Measurements from ENCODE around the gene MAGI2.
A peak's percentile ranks its signal among the peaks of the same experiment; 100 is the strongest.

MAGI2 gene

DNA sequence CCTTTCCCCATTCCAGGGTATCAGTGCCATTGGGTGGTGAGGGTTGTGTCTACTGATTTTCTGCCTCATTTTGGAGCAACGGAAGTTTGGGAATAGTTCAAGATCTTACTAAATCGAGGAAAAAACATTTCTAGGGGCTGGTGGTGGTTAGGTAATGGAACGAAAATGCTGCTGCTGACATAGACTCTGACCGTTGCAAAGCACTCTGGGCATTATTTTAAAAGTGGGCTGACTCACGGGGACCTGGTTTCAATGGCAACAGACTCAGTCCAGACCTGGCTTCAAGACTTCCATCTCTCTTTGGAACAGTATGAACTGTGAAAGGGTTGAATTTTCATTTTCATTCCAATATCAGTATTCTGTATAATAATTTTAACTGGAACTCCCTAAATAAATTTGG, 1370.9 kb downstream of the MAGI2 start:
- H3K27me3 ChIP-seq (ENCODE audit: insufficient read depth, low read length) = no peaks in the 10 kb centered on the region
- H2AFZ ChIP-seq (ENCODE audit: low read depth, low read length) = no peak overlapping the region
- no peaks in the 10 kb centered on the region for H3K36me3 ChIP-seq (ENCODE audit: insufficient read depth, low read length)
- H3K4me3 ChIP-seq (ENCODE audit: low read length) = no peak overlapping the region
- H3K9me3 ChIP-seq (ENCODE audit: low read length) = no peaks in the 10 kb centered on the region
- H3K4me1 ChIP-seq (ENCODE audit: insufficient read depth, low read length) = no peaks in the 10 kb centered on the region

DNA sequence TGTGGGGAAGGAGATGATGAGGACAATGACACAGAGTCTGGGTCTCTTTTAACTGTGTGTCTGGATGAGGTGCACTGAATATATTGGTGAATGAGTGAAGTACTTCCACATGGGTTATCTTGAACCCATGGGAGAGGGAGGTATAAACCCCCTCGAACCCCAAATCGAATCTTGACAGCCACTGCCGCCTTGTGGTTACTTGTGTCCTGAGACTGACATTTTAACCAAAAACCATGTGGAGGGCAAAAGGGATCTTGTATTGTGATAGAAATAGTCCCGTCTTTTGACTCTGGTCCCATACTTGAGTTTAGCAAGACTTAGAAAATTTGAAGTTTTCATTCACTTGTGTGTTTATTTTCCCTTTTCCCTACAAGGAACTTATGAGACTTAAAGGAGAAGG, 1371.6 kb downstream of the MAGI2 start:
- no peak overlapping the region for H3K4me3 ChIP-seq (ENCODE audit: low read length)
- H2AFZ ChIP-seq (ENCODE audit: low read depth, low read length) = no peak overlapping the region
- no peaks in the 10 kb centered on the region for H3K36me3 ChIP-seq (ENCODE audit: insufficient read depth, low read length)
- H3K27me3 ChIP-seq (ENCODE audit: insufficient read depth, low read length) = no peaks in the 10 kb centered on the region
- H3K9me3 ChIP-seq (ENCODE audit: low read length) = no peaks in the 10 kb centered on the region
- H3K4me1 ChIP-seq (ENCODE audit: insufficient read depth, low read length) = no peaks in the 10 kb centered on the region

DNA sequence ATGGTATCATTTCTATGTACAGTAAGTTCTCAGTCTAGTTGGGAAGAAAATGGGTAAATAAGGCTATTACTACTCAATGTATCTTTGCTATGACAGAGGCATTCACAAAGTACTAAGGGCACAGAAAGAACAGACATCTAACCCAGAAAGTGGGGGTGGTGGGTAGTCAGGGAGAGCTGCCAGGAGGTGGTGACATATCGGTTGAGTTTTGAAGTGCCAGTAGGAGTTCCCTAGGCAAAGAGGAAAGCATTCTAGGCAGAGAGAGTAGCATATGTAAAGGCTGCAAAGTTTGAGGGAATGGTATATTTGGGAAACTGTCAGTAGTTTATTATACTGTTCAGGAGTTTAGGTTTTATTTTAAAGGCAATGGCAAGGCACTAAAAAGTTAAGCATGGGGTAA, 1372.1 kb downstream of the MAGI2 start:
- Histone ChIP-seq H3K36me3 (ENCODE audit: insufficient read depth, low read length) (no peaks in the 10 kb centered on the region), H3K4me1 (ENCODE audit: insufficient read depth, low read length) (no peaks in the 10 kb centered on the region), H2AFZ (ENCODE audit: low read depth, low read length) (no peak overlapping the region), H3K4me3 (ENCODE audit: low read length) (no peak overlapping the region), H3K27me3 (ENCODE audit: insufficient read depth, low read length) (no peaks in the 10 kb centered on the region), H3K9me3 (ENCODE audit: low read length) (no peaks in the 10 kb centered on the region)

DNA sequence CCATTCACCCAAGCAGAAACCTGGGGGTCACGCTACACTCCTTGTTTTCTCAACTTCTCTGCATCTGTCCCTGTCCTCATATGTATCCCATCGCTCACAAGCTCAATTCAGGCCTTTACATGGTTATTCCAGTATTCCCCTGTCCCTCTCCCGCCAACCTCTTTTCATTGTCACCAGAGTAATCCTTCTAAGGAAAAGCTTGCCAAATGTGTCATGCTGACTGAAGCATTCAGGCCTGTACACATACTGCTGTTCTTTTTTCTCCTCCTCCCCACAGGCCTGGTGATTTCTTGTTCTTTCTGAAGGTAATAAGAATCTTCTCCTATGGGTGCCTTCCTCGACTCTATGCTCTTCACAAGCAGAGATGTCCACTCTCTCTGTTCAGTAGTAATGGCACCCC, 1372.7 kb downstream of the MAGI2 start:
- Histone ChIP-seq H3K27me3 (ENCODE audit: insufficient read depth, low read length) (no peaks in the 10 kb centered on the region), H3K9me3 (ENCODE audit: low read length) (no peaks in the 10 kb centered on the region), H3K4me3 (ENCODE audit: low read length) (no peak overlapping the region), H3K4me1 (ENCODE audit: insufficient read depth, low read length) (no peaks in the 10 kb centered on the region), H3K36me3 (ENCODE audit: insufficient read depth, low read length) (no peaks in the 10 kb centered on the region), H2AFZ (ENCODE audit: low read depth, low read length) (no peak overlapping the region)

DNA sequence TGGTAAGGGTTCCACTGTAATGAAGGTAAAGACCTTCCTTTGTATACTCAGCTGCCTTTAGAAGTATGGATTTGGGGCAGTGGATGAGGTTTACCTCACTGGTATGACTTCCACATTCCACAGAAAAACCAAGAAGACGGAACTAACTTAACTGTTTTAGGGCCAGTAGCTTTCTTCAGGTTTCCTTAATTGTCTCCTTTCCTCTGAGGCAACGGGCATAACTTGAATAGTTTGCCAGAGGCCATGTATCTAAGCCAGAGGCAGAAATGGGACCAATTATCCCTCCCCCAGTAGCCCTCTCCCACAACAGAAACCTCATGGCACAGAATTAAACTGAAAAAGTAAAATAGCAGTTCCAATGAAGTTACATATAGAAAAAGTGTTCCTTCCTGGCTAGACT, 1373.2 kb downstream of the MAGI2 start:
- Histone ChIP-seq H3K36me3 (ENCODE audit: insufficient read depth, low read length) (no peaks in the 10 kb centered on the region), H3K4me1 (ENCODE audit: insufficient read depth, low read length) (no peaks in the 10 kb centered on the region), H3K9me3 (ENCODE audit: low read length) (no peaks in the 10 kb centered on the region), H2AFZ (ENCODE audit: low read depth, low read length) (no peak overlapping the region), H3K4me3 (ENCODE audit: low read length) (no peak overlapping the region), H3K27me3 (ENCODE audit: insufficient read depth, low read length) (no peaks in the 10 kb centered on the region)

DNA sequence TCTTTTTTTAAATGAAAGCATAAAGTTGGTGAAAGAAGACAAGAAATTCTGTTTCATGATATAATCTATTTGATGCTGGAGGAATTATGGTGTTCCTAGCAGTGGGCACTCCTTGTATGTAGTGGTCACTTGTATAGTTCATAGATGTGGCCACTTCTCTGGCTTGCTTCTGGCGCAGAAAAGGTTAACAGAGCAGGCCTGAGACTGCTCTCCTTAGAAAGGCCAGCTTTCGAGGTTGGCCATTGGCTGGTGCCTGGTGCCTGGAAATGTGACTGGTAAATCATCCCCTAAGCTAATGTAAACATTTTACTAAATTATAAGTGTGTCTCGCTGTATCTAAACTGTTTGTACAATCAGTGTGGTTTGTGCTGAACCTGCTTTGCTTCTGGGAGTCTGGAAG, 1378.8 kb downstream of the MAGI2 start:
- H3K4me1 ChIP-seq (ENCODE audit: insufficient read depth, low read length) = peaks cover 27% of the 10 kb centered on the region
- no peaks in the 10 kb centered on the region for H3K36me3 ChIP-seq (ENCODE audit: insufficient read depth, low read length)
- no peaks in the 10 kb centered on the region for H3K27me3 ChIP-seq (ENCODE audit: insufficient read depth, low read length)
- H3K4me3 ChIP-seq (ENCODE audit: low read length) = no peak overlapping the region
- H3K9me3 ChIP-seq (ENCODE audit: low read length) = no peaks in the 10 kb centered on the region
- H2AFZ ChIP-seq (ENCODE audit: low read depth, low read length) = no peak overlapping the region

DNA sequence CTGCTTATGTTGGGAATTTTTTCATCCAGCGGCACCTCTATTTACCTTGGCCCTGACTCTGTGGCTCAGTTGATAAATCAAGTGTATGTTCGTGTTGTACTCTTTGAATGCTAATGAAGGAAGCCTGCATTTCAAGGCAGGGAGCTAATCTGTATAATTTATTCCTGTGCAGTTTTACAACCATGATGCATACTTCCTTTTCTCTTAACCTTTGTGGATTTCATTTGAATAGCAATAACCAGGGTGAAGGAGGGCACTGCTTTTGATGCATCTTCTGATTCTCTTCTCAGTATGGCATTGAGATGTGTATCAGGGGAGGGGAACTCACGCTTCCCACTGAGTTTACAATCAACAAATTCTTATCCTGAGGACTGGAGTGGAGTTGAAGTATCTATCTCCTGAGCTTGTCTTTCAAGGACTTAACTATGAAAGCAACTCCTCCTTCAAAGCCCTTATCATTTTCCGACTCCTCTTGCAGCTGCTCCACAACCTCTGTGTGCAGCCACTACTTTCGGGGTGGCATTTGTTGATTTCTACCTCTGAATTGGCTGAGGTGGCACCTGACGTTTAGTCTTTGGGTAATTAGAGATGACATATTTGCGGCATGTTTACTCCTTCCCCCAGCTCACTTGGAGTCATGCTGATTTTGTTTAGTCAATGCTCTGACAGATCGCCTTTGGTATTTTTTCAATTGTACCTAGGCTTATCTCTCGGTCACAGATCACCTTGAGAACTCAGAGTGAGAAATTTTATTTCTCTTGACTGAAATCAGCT, 1379.7 kb downstream of the MAGI2 start:
- Histone ChIP-seq H3K4me1 (ENCODE audit: insufficient read depth, low read length) (peaks cover 27% of the 10 kb centered on the region), H3K27me3 (ENCODE audit: insufficient read depth, low read length) (no peaks in the 10 kb centered on the region), H3K36me3 (ENCODE audit: insufficient read depth, low read length) (no peaks in the 10 kb centered on the region), H2AFZ (ENCODE audit: low read depth, low read length) (no peak overlapping the region), H3K4me3 (ENCODE audit: low read length) (peak overlapping the region; percentile 2), H3K9me3 (ENCODE audit: low read length) (no peaks in the 10 kb centered on the region)

DNA sequence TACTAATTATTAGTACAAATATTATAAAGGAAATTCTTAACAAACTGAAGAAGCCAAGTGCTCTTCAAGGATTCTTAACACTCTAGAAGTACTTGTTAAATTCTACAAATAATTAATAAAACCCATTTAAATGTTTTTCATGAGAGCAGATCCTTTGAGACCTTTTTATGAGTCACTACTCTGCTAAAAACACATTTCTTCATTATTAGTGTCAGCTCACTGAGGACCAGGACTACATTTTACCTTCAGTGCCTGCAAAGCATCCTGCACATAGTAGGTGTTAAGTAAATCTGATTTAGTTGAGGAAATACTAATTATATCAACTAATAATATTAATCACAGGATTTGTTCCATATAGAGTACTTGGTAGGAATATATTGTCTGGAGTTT, 1381.3 kb downstream of the MAGI2 start:
- Histone ChIP-seq H3K27me3 (ENCODE audit: insufficient read depth, low read length) (no peaks in the 10 kb centered on the region), H3K9me3 (ENCODE audit: low read length) (no peaks in the 10 kb centered on the region), H3K4me1 (ENCODE audit: insufficient read depth, low read length) (peaks cover 27% of the 10 kb centered on the region), H3K36me3 (ENCODE audit: insufficient read depth, low read length) (peaks cover 2% of the 10 kb centered on the region), H2AFZ (ENCODE audit: low read depth, low read length) (no peak overlapping the region), H3K4me3 (ENCODE audit: low read length) (no peak overlapping the region)

DNA sequence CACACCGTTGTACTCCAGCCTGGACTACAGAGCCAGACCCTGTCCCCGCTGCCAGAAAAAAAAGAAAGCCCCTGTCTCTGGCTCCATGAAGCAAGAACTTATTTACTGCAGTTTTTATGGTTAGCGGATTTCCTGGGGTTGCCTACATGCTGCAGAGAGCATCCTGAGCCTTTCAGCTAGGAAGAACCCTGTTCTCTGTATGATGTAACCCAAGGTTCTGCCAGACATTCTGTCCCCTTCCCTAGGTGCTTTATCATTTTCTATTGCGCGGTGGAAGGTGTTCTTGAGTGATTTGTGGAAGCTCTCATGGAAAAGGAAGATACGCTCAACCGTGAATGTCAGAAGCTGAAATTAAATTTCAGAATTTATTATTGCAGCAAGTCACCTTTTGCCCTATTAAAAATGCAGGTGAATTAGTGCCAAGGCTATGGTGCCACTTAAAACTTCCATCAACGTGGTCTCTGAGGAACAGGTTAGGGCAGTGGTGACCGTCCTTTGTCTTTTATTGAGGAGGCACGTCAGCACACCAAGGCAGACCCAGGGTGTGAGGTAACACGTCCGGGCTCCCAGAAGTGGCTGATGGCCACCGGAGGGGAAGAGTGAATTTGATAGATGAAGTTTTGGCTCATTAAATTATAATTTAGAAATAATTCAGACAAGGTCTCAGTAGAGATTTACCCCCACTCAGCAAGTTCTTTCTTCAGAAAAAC, 1381.8 kb downstream of the MAGI2 start:
- peaks cover 27% of the 10 kb centered on the region for H3K4me1 ChIP-seq (ENCODE audit: insufficient read depth, low read length)
- H2AFZ ChIP-seq (ENCODE audit: low read depth, low read length) = no peak overlapping the region
- no peak overlapping the region for H3K4me3 ChIP-seq (ENCODE audit: low read length)
- H3K36me3 ChIP-seq (ENCODE audit: insufficient read depth, low read length) = peaks cover 2% of the 10 kb centered on the region
- H3K27me3 ChIP-seq (ENCODE audit: insufficient read depth, low read length) = no peaks in the 10 kb centered on the region
- H3K9me3 ChIP-seq (ENCODE audit: low read length) = no peaks in the 10 kb centered on the region

DNA sequence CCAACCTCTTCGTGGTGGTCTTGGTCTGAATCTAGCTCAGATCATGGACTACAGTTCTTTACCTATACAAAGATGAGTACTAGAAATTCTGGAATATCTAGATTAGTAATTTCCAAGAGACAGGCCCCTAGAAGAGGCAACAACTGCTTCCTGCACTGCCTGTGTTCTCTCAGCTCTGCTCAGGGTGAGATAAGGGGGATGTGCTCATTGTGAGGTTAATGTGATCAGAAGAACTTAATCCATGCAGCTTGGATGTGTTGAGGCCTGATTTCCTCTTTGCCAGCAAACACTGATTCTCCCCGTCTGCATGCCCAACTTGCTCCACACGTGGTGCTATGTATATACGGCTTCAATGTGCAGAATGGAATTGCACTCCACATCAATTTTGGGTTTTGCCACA, 1386.9 kb downstream of the MAGI2 start:
- Histone ChIP-seq H3K27me3 (ENCODE audit: insufficient read depth, low read length) (no peaks in the 10 kb centered on the region), H2AFZ (ENCODE audit: low read depth, low read length) (no peak overlapping the region), H3K9me3 (ENCODE audit: low read length) (no peaks in the 10 kb centered on the region), H3K4me1 (ENCODE audit: insufficient read depth, low read length) (no peaks in the 10 kb centered on the region), H3K36me3 (ENCODE audit: insufficient read depth, low read length) (peaks cover 2% of the 10 kb centered on the region), H3K4me3 (ENCODE audit: low read length) (no peak overlapping the region)

DNA sequence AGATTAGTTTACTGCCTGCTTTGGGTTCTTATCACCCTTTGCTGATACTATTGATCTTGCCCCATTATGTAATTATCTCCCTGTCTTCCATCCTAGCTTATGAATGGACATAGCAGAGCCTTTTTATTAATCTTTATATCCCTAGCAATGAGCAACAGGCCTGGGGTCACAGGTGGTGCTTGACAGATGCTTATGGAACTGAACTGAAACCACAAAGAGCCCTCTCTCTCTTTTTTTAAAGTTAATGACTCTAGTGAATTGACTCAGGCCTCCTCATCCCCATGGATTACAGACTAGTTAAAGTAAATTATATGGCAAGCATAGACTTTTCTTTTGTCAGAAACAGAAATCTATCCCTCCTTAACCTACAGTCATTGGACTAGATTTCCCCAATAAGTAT, 1389.7 kb downstream of the MAGI2 start:
- Histone ChIP-seq H3K4me1 (ENCODE audit: insufficient read depth, low read length) (no peaks in the 10 kb centered on the region), H2AFZ (ENCODE audit: low read depth, low read length) (no peak overlapping the region), H3K36me3 (ENCODE audit: insufficient read depth, low read length) (peaks cover 2% of the 10 kb centered on the region), H3K4me3 (ENCODE audit: low read length) (no peak overlapping the region), H3K9me3 (ENCODE audit: low read length) (no peaks in the 10 kb centered on the region), H3K27me3 (ENCODE audit: insufficient read depth, low read length) (no peaks in the 10 kb centered on the region)

DNA sequence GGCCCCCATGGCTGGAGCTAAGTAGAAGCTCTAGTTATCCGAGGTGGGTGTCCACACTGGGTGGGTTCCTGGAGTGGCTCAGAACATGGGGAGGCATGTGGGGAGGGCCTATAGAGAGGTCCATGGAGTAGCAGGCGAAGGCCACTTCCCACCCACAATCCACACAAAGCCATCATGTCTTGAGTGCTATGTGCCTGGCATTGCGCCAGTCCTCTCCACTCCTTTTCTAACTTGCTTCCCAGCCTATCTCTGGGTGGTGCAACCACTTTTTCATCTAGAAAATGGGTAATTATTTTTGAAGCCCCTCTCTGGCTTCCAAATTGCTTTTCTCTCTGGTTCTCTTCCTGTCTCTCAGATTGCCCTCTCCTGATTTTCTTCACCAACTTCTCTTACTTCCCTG, 1391.3 kb downstream of the MAGI2 start:
- Histone ChIP-seq H3K27me3 (ENCODE audit: insufficient read depth, low read length) (no peaks in the 10 kb centered on the region), H3K4me1 (ENCODE audit: insufficient read depth, low read length) (no peaks in the 10 kb centered on the region), H3K9me3 (ENCODE audit: low read length) (no peaks in the 10 kb centered on the region), H2AFZ (ENCODE audit: low read depth, low read length) (no peak overlapping the region), H3K4me3 (ENCODE audit: low read length) (no peak overlapping the region), H3K36me3 (ENCODE audit: insufficient read depth, low read length) (no peaks in the 10 kb centered on the region)

DNA sequence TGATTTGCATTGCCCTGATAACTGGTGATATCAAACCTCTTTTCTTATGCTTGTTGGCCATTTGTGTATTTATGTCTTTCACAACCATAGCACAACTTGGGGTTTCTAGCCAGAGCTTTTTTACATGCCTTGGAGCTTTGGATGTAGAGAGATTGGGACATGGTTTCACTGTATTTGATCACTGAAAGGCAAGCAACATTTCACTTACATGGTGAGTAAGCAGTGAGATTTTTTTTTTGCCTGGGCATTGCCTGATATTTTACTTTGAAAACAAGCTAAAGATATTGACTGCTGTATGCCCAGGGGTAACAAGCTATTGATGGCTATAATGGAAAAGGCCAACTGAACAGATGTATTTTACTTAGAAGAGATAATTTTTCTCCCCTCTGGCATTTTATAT, 1395.9 kb downstream of the MAGI2 start:
- H2AFZ ChIP-seq (ENCODE audit: low read depth, low read length) = no peak overlapping the region
- no peaks in the 10 kb centered on the region for H3K27me3 ChIP-seq (ENCODE audit: insufficient read depth, low read length)
- no peak overlapping the region for H3K4me3 ChIP-seq (ENCODE audit: low read length)
- no peaks in the 10 kb centered on the region for H3K36me3 ChIP-seq (ENCODE audit: insufficient read depth, low read length)
- H3K9me3 ChIP-seq (ENCODE audit: low read length) = no peaks in the 10 kb centered on the region
- H3K4me1 ChIP-seq (ENCODE audit: insufficient read depth, low read length) = peaks cover 6% of the 10 kb centered on the region

DNA sequence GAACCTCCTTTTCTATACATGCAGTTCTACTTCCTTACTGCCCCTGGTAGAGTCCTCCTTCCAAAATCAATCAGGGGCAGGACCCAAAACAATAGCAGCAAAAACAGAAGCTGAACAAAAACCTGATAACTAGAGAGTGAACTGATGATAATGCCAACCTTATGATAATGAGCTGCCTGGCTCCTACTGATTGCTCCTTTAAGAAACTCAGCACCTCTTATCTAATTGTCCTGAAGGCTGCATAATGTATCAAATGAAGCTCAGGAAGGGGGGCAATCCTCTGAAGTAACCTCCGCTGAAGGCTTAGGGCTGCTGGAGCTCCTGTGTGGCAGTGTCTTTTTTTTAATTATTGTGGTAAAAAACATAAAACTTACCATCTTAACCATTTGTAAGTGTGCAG, 1397.9 kb downstream of the MAGI2 start:
- H2AFZ ChIP-seq (ENCODE audit: low read depth, low read length) = no peak overlapping the region
- no peaks in the 10 kb centered on the region for H3K9me3 ChIP-seq (ENCODE audit: low read length)
- H3K36me3 ChIP-seq (ENCODE audit: insufficient read depth, low read length) = no peaks in the 10 kb centered on the region
- peaks cover 6% of the 10 kb centered on the region for H3K4me1 ChIP-seq (ENCODE audit: insufficient read depth, low read length)
- H3K27me3 ChIP-seq (ENCODE audit: insufficient read depth, low read length) = no peaks in the 10 kb centered on the region
- no peak overlapping the region for H3K4me3 ChIP-seq (ENCODE audit: low read length)
